ENCODE data around the gene S100A11.

DNA sequence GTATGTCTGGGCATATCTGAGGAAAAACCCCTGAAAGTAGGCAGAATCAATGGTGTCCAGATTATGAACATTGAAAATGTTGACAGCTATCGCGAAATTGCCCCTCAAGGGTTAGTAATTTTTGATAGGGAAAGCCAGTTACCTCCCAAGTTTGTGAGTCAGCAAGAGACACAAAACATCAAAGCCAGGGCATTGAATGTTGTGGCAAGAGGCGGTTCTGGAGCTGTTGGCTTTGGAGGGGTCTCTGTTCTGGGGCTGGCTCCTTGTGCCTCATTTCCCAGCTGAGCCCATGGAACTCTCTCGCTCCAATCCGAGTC lies 10.6 kb upstream of the S100A11 start:
- TF ChIP-seq, protein P1, sequence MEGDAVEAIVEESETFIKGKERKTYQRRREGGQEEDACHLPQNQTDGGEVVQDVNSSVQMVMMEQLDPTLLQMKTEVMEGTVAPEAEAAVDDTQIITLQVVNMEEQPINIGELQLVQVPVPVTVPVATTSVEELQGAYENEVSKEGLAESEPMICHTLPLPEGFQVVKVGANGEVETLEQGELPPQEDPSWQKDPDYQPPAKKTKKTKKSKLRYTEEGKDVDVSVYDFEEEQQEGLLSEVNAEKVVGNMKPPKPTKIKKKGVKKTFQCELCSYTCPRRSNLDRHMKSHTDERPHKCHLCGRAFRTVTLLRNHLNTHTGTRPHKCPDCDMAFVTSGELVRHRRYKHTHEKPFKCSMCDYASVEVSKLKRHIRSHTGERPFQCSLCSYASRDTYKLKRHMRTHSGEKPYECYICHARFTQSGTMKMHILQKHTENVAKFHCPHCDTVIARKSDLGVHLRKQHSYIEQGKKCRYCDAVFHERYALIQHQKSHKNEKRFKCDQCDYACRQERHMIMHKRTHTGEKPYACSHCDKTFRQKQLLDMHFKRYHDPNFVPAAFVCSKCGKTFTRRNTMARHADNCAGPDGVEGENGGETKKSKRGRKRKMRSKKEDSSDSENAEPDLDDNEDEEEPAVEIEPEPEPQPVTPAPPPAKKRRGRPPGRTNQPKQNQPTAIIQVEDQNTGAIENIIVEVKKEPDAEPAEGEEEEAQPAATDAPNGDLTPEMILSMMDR (IDR thresholded peaks at IDR 0.05): no peak
- TF ChIP-seq POLR2A (IDR thresholded peaks at IDR 0.05): no peak

Measured in ovary (tissue), 3 donors.